GM19467 (cell line): ENCODE results near the gene RPS6KA6.

Experiments used
- ATAC-seq: cut with Tn5 transposase; IDR thresholded peaks from one replicate; pipeline ENCODE4 v1.9.1; 2021; ENCODE audit warnings: mild to moderate bottlenecking, moderate library complexity; ENCODE audit not compliant: unreplicated experiment

The RPS6KA6 gene

GRCh38 chrX:84187533-84188319 lies at the start of gene RPS6KA6:
TSS of gene RPS6KA6 (minus strand) at chrX:84188199. CDS start at chrX:84187899, 300 bp downstream.
- ATAC-seq: no peak

GRCh38 chrX:84224741-84225140 lies 36.7 kb upstream of the RPS6KA6 start:
- no peak for ATAC-seq

DNA sequence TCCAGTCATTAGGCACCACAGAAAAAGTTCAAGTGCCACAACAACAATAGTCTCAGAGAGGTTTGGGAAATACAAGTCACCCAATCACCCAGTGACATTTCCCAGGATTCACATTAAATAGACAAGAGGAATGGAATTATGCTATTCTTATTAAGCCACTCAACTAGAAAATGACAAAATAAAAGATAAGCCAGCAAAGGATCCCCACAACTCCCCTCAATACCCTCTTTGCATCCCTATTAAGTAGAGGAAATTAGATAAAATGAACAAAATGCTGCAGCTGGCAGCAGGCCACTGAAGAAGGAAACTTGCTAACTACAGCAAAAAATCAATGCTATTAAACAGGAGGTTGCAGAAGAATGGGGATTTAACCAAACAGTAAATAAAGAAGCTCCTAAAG lies 35.3 kb upstream of the RPS6KA6 start:
- no peak for ATAC-seq

DNA sequence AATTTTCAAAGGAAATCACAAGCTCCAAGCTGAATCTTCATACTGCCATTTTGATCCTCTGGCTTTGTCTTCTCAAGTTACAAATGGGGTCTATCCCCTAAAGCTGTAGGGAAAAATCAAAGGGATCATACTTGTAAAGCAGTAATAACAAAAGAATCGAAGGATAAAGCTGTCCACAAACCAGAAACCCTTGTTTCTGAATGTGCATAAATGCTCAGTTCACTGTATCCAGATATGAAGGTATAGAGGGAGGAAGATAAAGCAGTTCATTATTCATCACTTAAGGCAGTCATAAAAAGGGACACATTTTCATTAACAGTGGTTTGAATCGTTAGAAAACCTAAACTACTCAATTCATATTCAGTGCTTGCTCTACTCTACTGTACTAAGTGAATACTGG lies 33.2 kb upstream of the RPS6KA6 start:
- ATAC-seq: no peak

GRCh38 chrX:84219551-84219950 lies 31.6 kb upstream of the RPS6KA6 start:
- no peak for ATAC-seq

DNA sequence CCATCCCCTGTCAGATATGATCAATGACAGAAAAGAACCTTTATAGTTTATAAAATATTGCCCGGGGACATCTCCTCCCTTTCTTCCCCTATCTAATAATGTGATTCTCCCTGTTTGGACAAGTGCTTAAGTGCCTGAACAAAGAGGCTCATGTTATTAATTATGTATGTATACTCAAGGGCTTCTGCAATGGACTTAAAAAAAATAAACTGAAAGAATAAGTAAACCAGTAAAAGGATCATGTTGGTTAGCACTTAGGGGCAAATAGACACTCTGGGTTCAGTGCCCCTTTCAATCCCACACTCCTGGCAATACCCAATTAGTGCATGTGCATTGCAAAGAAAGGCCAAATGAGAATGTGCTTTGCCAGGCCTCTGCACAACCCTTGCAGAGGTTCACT lies 30.7 kb upstream of the RPS6KA6 start:
- no peak for ATAC-seq

- no peak for ATAC-seq
These were observed 28.9 kb upstream of the RPS6KA6 start for GRCh38 chrX:84216881-84217280.

DNA sequence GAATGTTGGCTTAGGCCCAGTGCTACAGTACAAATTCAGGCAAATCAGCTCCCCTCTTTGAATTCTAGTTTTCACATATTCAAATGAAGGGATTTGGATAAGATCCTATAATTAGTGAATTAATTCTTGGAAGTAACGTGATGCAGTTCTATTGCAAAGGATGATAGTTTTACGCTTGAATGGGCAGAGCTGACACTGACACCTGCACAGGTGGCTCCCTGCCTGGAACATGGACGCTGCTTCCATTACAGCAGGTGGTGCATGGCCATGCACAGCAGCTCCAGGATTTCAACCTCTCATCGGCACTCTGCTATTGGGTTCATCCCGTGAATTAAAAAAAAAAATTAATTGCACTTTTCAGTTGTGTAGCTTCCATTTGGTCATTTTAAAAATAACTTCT lies 28.4 kb upstream of the RPS6KA6 start:
- ATAC-seq: no peak

GRCh38 chrX:84205276-84205675 lies 17.3 kb upstream of the RPS6KA6 start:
- no peak for ATAC-seq

DNA sequence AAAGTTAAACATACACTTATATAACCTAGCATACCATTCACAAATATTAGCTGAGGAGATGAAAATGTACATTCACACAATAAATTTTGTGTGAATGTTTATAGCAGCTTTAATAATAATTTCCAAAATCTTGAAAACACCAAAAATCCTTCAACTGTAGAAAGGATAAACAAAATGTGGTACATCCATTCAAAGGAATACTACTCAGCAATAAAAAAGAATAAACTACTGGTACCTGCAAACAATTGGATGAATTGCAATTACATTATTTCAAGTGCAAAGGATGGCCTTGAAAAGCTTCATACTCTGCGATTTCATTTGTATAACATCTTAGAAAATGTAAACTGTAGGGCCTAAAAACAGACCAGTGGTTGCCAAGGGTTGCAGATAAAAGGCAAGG lies 11.7 kb upstream of the RPS6KA6 start:
- ATAC-seq: no peak

DNA sequence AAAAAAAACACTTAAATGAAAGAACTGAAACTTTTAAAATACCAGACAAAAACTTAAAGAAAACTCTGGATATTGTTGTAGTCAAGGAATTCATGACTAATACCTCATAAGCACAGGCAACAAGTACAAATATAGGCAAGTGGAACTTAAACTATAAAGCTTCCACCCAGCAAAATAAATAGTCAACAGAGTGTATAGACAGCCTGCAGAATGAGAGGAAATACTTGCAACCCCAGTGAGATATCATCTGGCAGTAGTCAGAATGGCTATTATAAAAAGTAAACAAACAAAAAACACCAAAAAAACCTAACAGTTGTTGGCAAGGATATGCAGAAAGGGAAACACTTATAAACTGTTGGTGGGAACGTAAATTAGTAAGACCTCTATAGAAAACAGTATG lies 9.6 kb upstream of the RPS6KA6 start:
- no peak for ATAC-seq

GRCh38 chrX:84192006-84192405 lies 4.0 kb upstream of the RPS6KA6 start:
- no peak for ATAC-seq

- ATAC-seq: no peak
These were observed 1.1 kb upstream of the RPS6KA6 start for GRCh38 chrX:84189125-84189524.

DNA sequence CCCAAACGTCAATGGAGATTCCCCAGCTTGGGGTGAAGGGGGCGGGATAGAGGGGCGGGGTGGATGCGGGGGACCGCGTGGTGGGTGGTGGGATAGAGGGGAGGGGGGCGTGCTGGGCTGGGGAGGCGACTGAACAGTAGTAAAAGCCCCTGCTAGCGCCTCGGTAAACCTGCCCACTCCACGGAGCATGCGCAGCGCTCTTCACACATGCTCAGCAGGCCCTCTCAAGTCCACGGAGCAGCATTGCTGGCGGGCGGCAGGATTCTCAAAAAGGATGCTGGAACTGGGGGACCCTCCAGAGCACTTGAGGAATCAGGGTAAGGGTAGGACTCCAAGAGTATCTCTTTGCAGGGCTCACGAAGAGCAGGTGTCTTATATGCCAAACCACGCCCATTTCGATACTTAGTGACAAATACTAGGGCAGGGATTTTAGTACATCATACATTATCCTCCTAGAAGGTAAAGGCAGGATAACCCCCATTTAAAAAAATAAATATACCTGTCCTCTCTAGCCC lies 378 bp upstream of the RPS6KA6 start:
- ATAC-seq: no peak

- ATAC-seq: no peak
These were observed 1.1 kb downstream of the RPS6KA6 start for GRCh38 chrX:84186603-84187532.

GRCh38 chrX:84182516-84182915 lies 5.5 kb downstream of the RPS6KA6 start:
- no peak for ATAC-seq

GRCh38 chrX:84175958-84176357 lies 12.0 kb downstream of the RPS6KA6 start:
- ATAC-seq: no peak

DNA sequence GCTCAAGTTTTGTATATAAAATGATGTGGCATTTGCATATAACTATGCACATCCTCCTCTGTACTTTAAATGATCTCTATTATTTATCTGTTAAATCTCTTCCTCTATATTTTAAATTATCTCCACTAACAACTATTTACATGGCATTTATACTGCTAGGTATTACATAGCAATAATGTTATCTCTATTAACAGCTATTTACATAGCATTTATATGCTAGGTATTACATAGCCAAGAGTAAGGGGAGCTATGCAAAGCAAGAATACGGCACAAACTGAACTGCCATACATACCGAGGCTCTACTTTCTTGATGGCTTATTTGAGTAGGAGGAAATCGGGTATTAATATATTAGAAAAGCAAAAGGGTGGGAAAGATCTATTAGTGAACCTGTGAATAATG lies 12.7 kb downstream of the RPS6KA6 start:
- no peak for ATAC-seq

GRCh38 chrX:84174348-84174747 lies 13.7 kb downstream of the RPS6KA6 start:
- no peak for ATAC-seq

GRCh38 chrX:84170931-84171330 lies 17.1 kb downstream of the RPS6KA6 start:
- no peak for ATAC-seq

- ATAC-seq: no peak
These were observed 19.4 kb downstream of the RPS6KA6 start for GRCh38 chrX:84168574-84168973.

- no peak for ATAC-seq
These were observed 19.9 kb downstream of the RPS6KA6 start for GRCh38 chrX:84168095-84168494.
